Right lung (tissue), 10 donors: ENCODE measurements around the gene EXOC4. TPM values are rescaled to one million over a fixed set of nuclear protein-coding genes. Genes with fewer than 3 reads are reported as not detected.
"Not testable (repeated sequence)": the region's sequence is repeated elsewhere in the genome, so short reads cannot be mapped to it uniquely, and the experiment has no call there.

ENCODE experiments used
- DNase-seq, 2 donors: peaks; one replicate each; pipeline ENCODE4 v3.0.0-alpha.2; 2013
- long read RNA-seq, 8 donors: transcript quantifications; one replicate each; lab custom pipeline, GENCODE V29; 2026
- polyA plus RNA-seq, 5 donors: library from polyadenylated mRNA; unstranded; fragments of 120-200 nt; gene quantifications; one replicate each; pipeline versions ENCODE4 v1.2.1 to v1.2.3, GENCODE V29; 2013; ENCODE audit warnings: inconsistent platforms in 1 of 5, low replicate concordance in 1 of 5; ENCODE audit not compliant: insufficient read length in 5 of 5, insufficient read depth in 1 of 5

EXOC4 gene
- polyA plus RNA-seq = 10 to 100 TPM; 44.0 to 67.8 (median 61.9) TPM
- long read RNA-seq, donor 1, full-length matches to known transcripts = 6 of 6 reads
- long read RNA-seq, donor 1, partial matches to known transcripts = 0 of 6 reads
- long read RNA-seq, donor 1, other reads (novel, unspliced or antisense) = 0 of 6 reads
- long read RNA-seq, donor 2, full-length matches to known transcripts = 9 of 9 reads
- long read RNA-seq, donor 2, partial matches to known transcripts = 0 of 9 reads
- long read RNA-seq, donor 2, other reads (novel, unspliced or antisense) = 0 of 9 reads
- long read RNA-seq, donor 3, full-length matches to known transcripts = 5 of 17 reads
- long read RNA-seq, donor 3, partial matches to known transcripts = 12 of 17 reads
- long read RNA-seq, donor 3, other reads (novel, unspliced or antisense) = 0 of 17 reads
- long read RNA-seq, donor 4, full-length matches to known transcripts = 3 of 3 reads
- long read RNA-seq, donor 4, partial matches to known transcripts = 0 of 3 reads
- long read RNA-seq, donor 4, other reads (novel, unspliced or antisense) = 0 of 3 reads
- long read RNA-seq, donor 5, full-length matches to known transcripts = 3 of 10 reads
- long read RNA-seq, donor 5, partial matches to known transcripts = 7 of 10 reads
- long read RNA-seq, donor 5, other reads (novel, unspliced or antisense) = 0 of 10 reads
- long read RNA-seq, donor 6, full-length matches to known transcripts = 4 of 28 reads
- long read RNA-seq, donor 6, partial matches to known transcripts = 24 of 28 reads
- long read RNA-seq, donor 6, other reads (novel, unspliced or antisense) = 0 of 28 reads
- long read RNA-seq, donor 7, full-length matches to known transcripts = 3 of 9 reads
- long read RNA-seq, donor 7, partial matches to known transcripts = 6 of 9 reads
- long read RNA-seq, donor 7, other reads (novel, unspliced or antisense) = 0 of 9 reads
- long read RNA-seq, donor 8, full-length matches to known transcripts = 1 of 1 reads
- long read RNA-seq, donor 8, partial matches to known transcripts = 0 of 1 reads
- long read RNA-seq, donor 8, other reads (novel, unspliced or antisense) = 0 of 1 reads

DNA sequence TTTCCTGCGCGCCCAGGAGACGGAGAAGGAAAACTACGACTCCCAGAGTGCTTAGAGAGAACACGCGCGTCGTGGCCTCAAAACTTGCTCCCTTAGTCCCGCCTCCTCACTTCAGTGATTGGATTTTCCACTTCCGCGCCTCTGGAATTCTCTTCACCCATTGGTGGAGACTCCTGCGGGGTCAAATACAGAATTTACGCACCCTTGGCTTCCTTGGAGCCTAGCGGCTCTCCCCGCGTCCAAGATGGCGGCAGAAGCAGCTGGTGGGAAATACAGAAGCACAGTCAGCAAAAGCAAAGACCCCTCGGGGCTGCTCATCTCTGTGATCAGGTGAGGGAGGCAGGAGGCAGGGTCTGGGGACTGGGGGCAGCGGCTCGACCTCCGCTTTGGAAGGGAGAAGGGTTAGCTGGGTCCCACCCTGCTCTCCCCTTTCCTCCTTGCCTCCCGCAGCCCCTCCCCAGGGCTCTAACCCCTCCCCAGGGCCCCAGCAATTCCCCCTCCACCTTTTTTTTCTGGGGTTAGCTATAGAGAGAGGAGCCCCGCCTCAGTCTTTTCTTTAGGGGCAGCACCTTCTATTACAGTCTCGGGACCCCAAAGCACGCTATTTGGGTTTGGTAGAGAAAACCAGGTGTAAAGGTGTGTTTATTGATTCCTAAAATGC lies at the start of gene EXOC4:
Gene EXOC4 (plus strand): TSS at position 221 of the 661 bp plus-strand sequence.
- DNase-seq = peak; percentile 95 to 98

DNA sequence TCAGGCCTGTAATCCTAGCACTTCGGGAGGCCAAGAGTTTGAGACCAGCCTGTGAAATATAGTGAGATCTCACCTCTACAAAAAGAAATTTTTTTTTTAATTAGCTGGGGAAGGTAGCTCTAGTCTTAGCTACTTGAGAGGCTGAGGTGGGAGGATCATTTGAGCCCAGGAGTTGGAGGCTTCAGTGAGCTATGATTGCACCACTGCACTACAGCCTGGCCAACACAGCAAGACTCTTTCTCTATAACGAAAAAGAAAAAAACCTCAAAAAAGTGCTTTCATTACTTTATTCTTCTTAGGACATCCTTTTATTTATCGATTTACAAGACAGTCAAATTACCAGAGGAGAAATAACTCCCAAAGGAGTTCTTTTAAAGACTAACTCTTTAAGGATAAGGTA lies 49.4 kb upstream of the EXOC4 start:
- DNase-seq = no peak

DNA sequence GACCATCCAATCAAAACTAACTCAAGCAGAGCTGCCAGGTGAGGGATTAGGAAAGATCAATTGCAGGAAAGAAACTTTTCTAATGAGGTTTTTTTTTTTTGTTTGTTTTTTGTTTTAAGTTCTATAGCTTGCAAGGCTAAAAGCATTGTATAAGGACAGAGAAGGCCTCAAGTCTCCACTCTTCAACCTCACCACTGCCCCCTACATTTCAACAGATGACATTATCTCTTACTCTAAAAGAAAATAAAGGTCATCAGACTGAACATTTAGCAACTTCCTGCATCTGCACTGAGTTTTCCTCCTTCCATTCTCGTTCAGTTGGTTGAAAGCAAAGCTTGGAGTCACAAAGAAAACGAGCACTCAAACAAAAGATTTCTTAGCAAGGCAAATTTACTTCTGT lies 45.2 kb upstream of the EXOC4 start:
- DNase-seq = no peak

DNA sequence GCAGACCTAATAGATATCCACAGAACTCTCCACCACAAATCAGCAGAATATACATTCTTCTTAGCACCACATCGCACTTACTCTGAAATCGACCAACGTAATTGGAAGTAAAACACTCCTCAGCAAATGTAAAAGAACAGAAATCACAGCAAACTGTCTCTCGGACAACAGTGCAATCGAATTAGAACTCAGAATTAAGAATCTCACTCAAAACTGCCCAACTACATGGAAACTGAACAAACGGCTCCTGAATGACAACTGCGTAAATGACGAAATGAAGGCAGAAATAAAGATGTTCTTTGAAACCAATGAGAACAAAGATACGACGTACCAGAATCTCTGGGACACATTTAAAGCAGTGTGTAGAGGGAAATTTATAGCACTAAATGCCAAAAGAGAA lies 42.1 kb upstream of the EXOC4 start:
- DNase-seq = not testable (repeated sequence)

DNA sequence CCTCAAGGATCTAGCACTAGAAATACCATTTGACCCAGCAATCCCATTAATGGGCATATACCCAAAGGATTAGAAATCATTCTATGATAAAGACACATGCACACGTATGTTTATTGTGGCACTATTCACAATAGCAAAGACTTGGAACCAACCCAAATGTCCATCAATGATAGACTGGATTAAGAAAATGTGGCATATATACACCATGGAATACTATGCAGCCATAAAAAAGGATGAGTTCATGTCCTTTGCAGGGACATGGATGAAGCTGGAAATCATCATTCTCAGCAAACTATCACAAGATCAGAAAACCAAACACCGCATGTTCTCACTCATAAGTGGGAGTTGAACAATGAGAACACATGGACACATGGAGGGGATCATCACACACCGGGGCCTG lies 39.1 kb upstream of the EXOC4 start:
- DNase-seq = not testable (repeated sequence)

DNA sequence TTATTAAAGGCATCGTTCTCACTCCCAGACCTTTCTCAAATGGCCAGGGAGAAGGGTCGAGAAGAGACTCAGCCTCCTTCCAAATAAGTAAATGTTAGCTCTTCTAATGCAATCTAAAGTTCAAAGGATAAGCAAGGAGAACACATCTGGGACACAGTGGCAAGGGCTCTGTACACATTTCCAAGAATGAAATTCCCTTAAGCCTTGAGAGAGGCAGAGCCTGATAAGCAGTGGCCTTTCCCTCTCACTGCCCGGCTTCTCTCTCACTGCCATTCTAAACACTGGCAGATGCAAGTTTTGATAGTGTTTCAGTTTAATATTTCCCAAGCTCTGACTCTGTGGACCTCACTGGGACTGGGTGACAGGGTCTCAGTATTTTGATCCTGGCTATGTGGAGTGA lies 35.1 kb upstream of the EXOC4 start:
- DNase-seq = no peak

DNA sequence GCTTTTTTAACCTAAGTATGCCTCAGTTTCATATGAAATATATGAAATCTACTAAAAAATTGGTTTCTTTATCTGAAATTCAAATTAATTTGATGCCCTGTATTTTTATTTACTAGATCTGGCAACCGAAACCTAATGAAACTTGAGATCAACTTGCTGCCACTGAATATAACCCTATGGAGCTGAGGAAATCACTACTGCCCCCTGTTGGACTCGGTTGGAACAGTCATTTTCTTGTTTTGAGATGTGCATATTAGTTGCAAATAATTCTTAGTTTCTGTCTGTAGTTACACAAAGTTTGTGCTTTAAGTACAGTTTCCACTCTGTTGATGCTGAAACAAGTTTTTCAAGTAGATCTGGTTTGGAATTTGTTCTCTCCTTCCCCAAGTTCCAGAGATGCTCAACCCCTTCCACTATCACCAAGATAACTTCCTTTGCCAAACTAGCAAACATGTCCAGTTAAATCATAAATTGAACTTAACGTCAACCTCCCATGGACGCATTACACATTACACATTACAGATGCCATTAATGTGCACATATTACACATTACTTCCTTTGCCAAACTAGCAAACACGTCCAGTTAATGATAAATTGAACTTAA lies 22.2 kb upstream of the EXOC4 start:
- DNase-seq = peak in 1 of 2 donors; percentile 10

DNA sequence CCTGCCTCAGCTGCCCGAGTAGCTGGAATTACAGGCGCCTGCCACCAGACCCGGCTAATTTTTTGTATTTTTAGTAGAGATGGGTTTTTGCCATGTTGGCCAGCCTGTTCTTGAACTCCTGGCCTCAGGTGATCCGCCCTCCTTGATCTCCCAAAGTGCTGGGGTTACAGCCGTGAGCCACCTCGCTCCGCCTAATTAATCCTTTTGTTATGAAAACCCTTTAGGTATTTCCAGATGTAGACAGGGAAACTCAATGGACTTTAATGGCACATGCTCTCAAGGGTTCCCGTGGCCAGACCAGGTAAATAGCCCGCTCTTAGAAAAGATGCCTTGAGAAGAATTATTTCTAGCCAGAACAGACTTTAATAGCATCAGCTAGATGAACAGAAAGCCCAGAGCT lies 19.7 kb upstream of the EXOC4 start:
- DNase-seq = no peak

DNA sequence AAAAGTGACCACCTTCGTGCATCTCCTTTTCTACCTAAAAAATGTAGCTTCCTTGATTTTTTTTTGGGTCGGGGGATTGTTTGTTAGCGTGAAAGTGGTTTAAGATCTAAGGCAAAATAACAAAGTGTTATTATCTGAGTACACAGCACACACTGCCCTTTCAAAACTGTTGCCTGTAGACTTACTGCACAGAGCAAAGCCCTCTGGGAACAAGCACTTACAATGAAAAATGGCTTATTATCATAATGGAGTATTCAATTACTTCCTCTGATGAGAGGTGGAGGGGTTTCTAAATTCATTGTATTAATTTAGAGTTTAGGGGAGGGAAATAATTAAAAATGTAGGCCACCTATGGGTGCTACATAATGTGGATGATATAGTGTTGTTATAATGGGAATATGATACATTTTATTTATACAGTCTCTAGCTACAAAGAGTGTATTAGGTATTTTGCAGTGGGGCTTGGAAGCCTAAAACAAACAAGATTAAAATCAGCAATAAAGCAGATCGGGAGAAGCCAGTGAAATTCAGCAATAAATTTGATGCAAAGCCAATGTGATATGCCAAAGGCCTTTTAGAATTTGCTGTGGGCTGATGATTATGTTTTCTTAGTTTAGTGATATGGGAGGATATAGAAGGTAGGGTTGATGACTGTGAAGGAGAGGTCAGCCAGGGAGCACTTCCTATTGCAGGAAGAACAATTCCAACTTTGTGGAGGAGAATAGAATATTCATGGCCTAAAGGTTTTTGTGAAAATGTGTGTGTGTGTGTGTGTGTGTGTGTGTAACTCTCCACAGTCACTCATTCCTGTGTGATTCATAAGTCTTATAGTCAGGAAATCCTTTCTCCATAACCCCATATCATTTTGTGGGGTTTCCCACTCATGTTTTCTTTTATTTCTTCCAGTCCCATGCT lies 17.7 kb upstream of the EXOC4 start:
- no peak for DNase-seq

DNA sequence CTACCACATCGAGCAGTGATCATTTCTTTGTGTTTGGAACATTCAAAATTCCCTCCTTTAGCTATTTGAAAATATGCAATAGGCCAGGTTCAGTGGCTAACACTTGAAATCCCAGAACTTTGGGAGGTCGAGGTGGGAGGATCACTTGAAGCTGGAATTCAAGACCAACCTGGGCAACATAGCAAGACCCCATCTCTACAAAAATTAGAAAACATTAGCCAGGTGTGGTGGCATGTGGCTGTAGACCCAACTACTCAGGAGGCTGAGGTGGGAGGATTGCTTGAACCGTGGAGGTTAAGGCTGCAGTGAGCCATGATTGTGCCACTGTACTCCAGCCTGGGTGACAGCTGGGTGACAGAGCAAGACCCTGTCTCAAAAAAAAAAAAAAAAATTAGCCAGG lies 15.3 kb upstream of the EXOC4 start:
- DNase-seq = no peak

DNA sequence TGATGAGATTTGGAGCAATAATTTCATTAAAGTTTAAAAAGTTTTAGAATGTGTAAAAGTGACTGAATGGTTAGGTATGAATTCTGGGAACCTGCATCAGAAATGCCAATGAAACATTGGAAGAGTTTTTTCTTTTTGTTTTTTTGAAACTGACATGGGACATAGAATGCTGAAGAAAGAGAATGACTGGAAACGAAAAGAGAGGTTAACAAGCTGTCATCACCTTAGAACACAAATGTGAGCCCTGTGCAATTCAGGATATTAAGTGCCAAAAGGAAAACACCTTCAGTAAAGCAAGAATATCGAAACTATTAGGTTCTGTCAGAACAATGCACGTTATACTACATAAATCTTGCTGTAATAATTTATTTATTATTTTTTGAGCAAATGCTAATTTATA lies 12.6 kb upstream of the EXOC4 start:
- DNase-seq = no peak

DNA sequence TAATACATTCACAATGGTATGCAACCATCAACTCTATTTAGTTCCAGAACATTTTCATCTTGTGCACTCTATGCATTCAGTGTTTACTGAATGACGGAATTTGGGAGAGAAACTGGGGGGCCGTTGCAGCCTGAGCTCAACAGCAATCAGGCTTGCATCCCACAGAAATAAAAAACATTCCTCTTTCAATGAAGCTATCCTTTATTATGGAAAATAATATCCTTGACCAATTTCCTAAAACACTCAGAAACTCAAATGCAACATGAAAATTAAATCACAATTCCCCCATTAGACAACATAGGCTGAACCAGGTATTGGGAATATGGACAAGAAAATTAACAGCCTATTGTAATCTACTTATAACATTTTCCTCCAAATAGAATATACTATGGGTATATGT lies 6.3 kb upstream of the EXOC4 start:
- DNase-seq = no peak

DNA sequence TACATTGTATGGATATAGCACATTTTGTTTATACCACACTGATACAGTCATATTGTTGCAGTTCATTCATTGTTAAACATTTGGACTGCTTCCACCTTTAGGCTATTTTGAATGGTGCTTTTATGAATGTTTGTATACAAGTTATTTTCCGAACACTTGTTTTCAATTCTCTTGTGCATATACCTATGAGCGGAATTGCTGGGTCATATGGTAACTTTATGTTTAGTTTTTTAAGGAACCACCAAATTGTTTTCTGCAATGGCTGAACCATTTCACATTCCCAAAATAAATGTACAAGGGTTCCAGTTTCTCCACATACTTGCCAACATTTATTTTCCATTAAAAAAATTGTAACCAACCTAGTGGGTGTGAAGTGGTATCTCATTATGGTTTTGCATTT lies 4.0 kb upstream of the EXOC4 start:
- DNase-seq = no peak

DNA sequence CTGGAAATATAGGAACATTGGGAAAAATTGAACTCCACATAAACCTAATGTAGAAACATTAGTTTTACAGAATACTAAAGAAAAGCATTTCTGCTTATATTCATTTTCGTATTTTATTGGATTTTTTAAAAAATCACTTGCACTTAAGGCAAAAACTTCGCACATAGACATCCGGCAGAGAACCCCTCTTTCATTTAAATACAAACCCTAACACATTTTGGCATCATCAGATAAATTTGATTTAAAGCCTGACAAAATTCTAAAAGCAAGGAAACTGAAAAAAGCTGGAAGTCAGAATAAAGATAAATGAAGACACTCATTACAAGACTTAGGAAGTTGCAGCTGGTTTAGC lies 396 bp upstream of the EXOC4 start:
- DNase-seq = no peak

DNA sequence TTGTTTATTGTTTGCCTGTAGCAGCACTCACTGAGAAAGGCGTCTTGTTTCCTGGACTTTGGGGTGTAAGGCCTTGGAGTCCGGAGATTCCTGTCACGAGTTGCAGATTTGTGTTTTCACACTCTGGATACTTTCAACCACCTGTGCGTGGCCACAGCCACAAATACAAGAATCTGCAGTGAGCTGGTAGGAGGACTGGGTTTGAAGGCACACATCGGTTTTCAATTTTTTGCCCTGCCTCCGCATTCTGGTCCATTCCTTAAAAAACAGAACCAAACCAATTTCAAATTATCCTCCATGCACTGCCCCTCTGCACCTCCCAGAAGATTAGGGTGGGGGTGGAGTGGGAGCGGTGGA lies 619 bp downstream of the EXOC4 start:
- DNase-seq = no peak

DNA sequence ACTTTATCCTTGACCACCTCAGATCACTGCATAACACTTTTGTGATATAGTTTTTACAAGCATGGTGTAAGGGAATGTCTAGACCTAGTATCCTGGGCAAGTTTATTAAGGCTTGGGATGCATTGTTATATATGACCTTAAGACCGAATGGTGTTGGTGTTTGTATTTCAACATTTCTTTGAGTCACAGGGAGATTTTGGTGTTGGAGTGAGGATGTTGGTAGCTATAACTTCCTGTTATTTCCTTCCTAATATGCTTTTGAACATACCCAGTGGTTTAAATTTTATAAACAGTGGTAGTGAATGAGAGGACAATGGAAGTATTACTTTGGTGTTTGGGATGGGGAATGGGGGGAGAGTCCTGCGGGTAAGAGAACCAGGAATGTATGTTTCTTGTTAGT lies 2.6 kb downstream of the EXOC4 start:
- no peak for DNase-seq

DNA sequence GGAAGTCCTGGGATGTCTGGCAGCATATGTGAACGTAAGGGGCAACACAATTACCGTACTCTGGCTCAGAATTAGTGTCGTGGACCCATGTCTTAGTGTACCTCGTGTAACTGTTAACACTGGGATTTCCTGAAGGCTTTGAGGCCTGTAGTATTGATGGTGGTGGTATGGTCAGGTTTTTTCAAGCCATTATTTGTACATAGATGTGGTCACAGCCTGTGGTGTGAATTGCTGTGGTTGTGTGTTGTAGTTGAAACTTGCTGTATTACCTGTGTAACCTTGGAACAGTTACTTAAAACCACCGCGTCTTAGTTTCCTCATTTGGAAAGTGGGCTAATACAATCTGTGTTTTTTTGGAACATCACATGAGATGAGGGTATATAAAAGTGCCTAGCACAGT lies 5.3 kb downstream of the EXOC4 start:
- DNase-seq = no peak

DNA sequence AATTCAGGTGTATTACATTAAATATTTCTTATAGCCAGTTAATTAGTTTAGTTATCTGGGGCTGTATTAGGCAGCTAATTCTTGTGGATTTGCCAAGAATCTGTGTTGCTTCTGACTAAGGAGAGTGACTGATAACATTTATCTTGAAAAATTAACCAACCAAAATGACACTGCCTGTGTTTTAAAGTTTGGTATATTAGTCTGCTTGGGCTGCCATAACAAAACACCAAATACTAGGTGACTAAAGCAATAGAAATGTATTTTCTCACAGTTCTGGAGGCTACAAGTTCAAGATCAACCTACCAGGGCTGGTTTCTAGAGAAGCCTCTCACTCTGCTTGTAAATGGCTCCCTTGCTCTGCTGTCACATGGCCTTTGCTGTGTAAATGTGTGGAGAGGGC lies 12.9 kb downstream of the EXOC4 start:
- no peak for DNase-seq

DNA sequence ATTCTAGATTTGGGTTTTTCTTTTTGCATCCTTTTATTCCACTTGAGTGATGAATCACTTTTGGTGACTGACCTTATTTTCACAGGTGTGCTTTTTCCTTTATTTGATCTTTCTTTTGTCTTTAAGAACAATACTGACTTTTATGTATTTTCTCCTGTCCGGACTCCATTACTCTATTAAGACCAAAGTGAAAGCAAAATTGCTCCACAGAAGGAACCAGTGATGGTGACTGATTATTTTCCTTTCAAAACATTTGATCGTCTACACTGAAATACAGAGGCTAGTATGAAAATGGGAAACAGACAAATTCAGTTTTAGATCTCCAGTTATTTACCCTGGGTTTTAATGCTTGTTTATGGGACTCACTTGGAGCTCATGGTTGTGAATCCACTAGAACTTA lies 15.5 kb downstream of the EXOC4 start:
- DNase-seq = no peak

DNA sequence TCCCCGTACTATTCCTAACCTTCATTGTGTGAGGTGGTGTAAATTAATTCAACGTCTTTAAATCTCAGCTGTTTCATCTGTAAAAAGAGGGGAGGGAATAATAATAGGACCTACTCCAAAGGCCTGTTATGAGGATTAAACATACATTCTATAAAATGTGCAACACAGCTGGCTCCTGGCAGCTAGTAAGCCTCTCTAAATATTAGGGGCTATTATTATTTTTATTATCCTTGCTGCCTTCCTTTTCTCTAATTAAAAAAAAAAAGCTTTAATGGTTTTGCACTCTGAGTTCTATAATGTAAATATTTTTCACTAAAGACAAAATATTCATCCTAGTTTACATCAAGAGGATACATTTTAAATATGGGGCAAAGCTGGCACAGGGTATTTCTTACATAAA lies 19.5 kb downstream of the EXOC4 start:
- no peak for DNase-seq

DNA sequence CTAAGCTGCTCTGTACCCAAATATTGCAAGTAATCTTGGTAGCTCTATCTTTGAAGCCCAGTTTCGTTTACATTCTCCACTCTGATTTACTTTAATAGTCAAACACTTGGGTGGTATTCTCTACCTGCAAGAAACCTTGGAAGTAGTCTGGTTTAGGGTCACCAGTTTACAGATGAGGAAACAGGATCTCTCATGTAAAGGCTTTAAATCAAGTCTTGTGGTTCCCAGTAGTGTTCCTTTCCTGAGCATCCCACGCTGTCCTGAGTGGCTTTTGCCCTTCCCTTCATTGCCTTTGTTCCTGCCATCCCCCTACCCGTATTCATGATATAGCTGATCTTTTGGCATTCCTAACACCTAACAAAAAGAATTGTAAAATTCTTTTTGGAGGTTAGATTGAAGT lies 20.3 kb downstream of the EXOC4 start:
- no peak for DNase-seq
